ENCODE data around the gene ZEB1.

DNA sequence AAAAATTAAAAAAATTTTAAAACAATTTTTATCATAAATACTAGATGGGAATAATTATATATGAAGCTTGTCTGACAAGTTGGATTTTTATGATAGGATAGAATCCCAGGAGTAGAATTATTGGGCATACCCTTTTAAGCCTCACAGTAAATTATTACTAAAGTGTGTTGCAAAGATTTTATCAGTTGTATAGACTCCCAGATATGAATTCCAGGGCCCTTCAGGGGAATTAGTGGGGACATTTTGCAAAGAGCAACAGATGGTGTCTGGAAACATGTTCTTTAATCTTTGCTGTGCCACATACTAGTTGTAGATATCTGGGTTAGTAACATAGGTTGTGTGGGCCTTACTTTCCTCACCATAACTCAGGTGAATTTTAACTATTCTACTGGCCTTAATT is 28.7 kb downstream of the ZEB1 start:
- TF ChIP-seq, protein P1, sequence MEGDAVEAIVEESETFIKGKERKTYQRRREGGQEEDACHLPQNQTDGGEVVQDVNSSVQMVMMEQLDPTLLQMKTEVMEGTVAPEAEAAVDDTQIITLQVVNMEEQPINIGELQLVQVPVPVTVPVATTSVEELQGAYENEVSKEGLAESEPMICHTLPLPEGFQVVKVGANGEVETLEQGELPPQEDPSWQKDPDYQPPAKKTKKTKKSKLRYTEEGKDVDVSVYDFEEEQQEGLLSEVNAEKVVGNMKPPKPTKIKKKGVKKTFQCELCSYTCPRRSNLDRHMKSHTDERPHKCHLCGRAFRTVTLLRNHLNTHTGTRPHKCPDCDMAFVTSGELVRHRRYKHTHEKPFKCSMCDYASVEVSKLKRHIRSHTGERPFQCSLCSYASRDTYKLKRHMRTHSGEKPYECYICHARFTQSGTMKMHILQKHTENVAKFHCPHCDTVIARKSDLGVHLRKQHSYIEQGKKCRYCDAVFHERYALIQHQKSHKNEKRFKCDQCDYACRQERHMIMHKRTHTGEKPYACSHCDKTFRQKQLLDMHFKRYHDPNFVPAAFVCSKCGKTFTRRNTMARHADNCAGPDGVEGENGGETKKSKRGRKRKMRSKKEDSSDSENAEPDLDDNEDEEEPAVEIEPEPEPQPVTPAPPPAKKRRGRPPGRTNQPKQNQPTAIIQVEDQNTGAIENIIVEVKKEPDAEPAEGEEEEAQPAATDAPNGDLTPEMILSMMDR (IDR thresholded peaks at IDR 0.05): no peak
- TF ChIP-seq POLR2A (IDR thresholded peaks at IDR 0.05): no peak

All from prostate gland (tissue), 2 donors.